Measurements from ENCODE around the gene MEIS3. TPM values are rescaled to one million over a fixed set of nuclear protein-coding genes. Genes with fewer than 3 reads are reported as not detected.
A peak's percentile ranks its signal among the peaks of the same experiment; 100 is the strongest.

The MEIS3 gene
- total and polyA plus RNA-seq, 2 experiments from 2014 or later: 20.1 to 56.1 TPM

DNA sequence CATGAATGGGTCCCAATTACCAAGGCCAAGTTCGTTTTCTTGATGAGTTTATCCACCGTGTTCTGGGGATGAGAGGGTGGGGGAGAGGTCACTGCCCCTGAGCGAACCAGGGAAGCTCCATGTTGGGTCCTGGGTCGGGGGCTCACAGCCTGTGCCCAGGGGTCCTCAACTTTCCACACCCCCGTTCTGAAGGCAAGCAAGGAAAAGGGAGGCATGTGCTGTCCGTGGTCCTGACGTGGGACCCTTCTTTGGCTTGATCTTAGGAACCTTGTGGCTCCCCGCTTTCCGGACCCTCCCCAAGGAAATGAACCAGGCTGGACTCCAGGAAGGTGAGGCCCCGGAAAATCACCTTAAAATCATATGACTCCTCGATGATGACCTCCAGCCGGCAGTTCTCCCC lies 18.2 kb upstream of the MEIS3 start:
- no peak for DNase-seq
- H3K9ac ChIP-seq: no peak overlapping the region
- H4K20me1 ChIP-seq (ENCODE audit: insufficient read depth): no peaks in the 10 kb centered on the region
- H3K79me2 ChIP-seq (ENCODE audit: insufficient read depth): no peaks in the 10 kb centered on the region
- H3F3A ChIP-seq (ENCODE audit: insufficient read depth): no peaks in the 10 kb centered on the region
- TF ChIP-seq EZH2phosphoT487 (IDR thresholded peaks at IDR 0.05; ENCODE audit: insufficient read depth, low read depth): no peak
- no peak for TF ChIP-seq EZH2 (IDR thresholded peaks at IDR 0.05; ENCODE audit: insufficient read depth, poor library complexity, severe bottlenecking)
- H3K9me3 ChIP-seq (ENCODE audit: low read depth): no peaks in the 10 kb centered on the region
- H2AFZ ChIP-seq: no peak overlapping the region
- H3K27me3 ChIP-seq (replicated peaks; ENCODE audit: insufficient read depth): peaks cover 6% of the 10 kb centered on the region; the same call in 1 of the 2 replicates
- H3K9me2 ChIP-seq (ENCODE audit: insufficient read depth): no peaks in the 10 kb centered on the region
- H3K4me3 ChIP-seq: no peak overlapping the region
- no peaks in the 10 kb centered on the region for H3K36me3 ChIP-seq (ENCODE audit: low read depth)
- H3K4me2 ChIP-seq (ENCODE audit: unreplicated experiment): no peak overlapping the region
- in situ Hi-C loops (cut with MboI): loop anchor here (5.0 kb wide), 1 partner anchor 270 kb away; no protein-coding TSS in a partner anchor
- 30 to 32% methylated on average over 12 of the region's 12 CpGs for WGBS, 2 experiments (ENCODE audit: low coverage in 1 of 2, low lambda C conversion rate in 2 of 2, missing lambda C conversion rate in 2 of 2)
- H3K4me1 ChIP-seq (ENCODE audit: insufficient read depth): no peaks in the 10 kb centered on the region
- H3K27ac ChIP-seq: no peak overlapping the region

DNA sequence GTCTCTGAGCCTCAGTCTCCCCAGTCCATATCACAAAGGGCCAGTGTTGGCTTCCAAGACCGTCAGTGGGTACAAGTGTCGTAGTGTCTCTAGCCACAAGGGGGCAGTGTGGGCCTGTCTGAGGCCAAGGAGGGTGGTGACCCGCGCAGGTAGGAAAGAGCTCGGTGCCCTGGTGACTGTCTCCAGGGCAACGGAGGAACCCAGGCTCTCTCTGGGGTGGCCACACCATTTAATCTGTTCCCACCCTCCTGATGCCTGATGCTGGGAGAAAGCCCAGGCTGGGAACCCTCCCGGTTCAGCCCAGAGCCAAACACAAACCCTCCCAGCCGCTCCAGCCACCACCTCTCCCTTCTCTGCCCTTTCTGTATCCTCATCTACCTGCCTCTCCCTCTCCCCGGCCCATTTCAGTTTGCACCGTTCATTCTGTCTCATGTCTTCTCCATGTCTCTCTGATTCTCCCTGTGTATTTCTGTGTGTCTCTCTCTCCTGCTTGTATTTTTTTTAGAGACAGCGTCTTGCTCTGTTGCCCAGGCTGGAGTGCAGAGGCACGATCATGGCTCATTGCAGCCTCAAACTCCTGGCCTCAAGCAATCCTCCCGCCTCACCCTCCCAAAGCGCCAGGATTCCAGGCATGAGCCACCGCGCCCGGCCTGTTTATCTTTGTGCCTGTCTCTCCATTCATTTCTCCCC lies 17.5 kb upstream of the MEIS3 start:
- Histone ChIP-seq H3K36me3 (ENCODE audit: low read depth) (no peaks in the 10 kb centered on the region), H3K4me1 (ENCODE audit: insufficient read depth) (no peaks in the 10 kb centered on the region), H2AFZ (no peak overlapping the region), H3K79me2 (ENCODE audit: insufficient read depth) (no peaks in the 10 kb centered on the region), H4K20me1 (ENCODE audit: insufficient read depth) (no peaks in the 10 kb centered on the region), H3K4me3 (no peak overlapping the region), H3K9me2 (ENCODE audit: insufficient read depth) (no peaks in the 10 kb centered on the region), H3K27me3 (replicated peaks; ENCODE audit: insufficient read depth) (no peaks in the 10 kb centered on the region), H3K27ac (no peak overlapping the region), H3K9ac (no peak overlapping the region), H3K4me2 (ENCODE audit: unreplicated experiment) (no peak overlapping the region), H3F3A (ENCODE audit: insufficient read depth) (no peaks in the 10 kb centered on the region), H3K9me3 (ENCODE audit: low read depth) (no peaks in the 10 kb centered on the region)
- peak; percentile 70 for DNase-seq
- TF ChIP-seq EZH2 (IDR thresholded peaks at IDR 0.05; ENCODE audit: insufficient read depth, poor library complexity, severe bottlenecking): no peak
- TF ChIP-seq EZH2phosphoT487 (IDR thresholded peaks at IDR 0.05; ENCODE audit: insufficient read depth, low read depth): no peak
- 15 to 22% methylated on average over 14 to 17 of the region's 17 CpGs for WGBS, 2 experiments (ENCODE audit: low coverage in 1 of 2, low lambda C conversion rate in 2 of 2, missing lambda C conversion rate in 2 of 2)
- in situ Hi-C loops (cut with MboI): loop anchor here (5.0 kb wide), 1 partner anchor 270 kb away; no protein-coding TSS in a partner anchor

DNA sequence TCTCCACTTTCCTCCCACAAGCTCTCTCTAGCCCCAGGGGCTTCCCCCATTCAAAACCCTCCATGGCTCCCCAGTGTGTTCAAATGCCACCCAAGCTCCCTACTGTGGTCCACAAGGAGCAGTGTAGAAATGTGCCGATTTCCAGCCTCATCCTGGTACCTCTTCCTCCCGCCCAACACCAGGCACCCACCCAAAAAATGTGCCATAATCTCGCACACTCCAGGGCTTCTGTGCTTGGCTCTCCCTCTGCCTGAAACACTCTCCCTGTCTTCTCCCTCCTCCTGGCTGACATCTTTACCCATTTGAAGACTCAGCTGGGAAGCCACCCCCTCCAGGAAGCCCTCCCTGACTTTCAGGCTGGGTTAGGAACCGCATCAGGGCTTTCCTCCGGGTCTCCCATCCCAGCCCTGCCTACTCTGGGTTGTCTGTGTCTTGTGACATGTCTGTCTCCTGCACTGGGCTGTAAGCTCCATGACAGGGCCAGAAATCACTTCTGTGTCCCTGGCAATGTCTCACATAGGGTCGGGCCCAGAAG lies 16.6 kb upstream of the MEIS3 start:
- no peaks in the 10 kb centered on the region for H3K27me3 ChIP-seq (replicated peaks; ENCODE audit: insufficient read depth)
- no peak overlapping the region for H2AFZ ChIP-seq
- H3K4me2 ChIP-seq (ENCODE audit: unreplicated experiment): no peak overlapping the region
- H3K4me3 ChIP-seq: no peak overlapping the region
- no peaks in the 10 kb centered on the region for H3K9me3 ChIP-seq (ENCODE audit: low read depth)
- 45 to 52% methylated on average over 6 of the region's 6 CpGs for WGBS, 2 experiments (ENCODE audit: low coverage in 1 of 2, low lambda C conversion rate in 2 of 2, missing lambda C conversion rate in 2 of 2)
- H3K9me2 ChIP-seq (ENCODE audit: insufficient read depth): no peaks in the 10 kb centered on the region
- H3K27ac ChIP-seq: no peak overlapping the region
- no peaks in the 10 kb centered on the region for H3K4me1 ChIP-seq (ENCODE audit: insufficient read depth)
- no peak for DNase-seq
- no peaks in the 10 kb centered on the region for H3F3A ChIP-seq (ENCODE audit: insufficient read depth)
- no peak for TF ChIP-seq EZH2phosphoT487 (IDR thresholded peaks at IDR 0.05; ENCODE audit: insufficient read depth, low read depth)
- TF ChIP-seq EZH2 (IDR thresholded peaks at IDR 0.05; ENCODE audit: insufficient read depth, poor library complexity, severe bottlenecking): no peak
- no peak overlapping the region for H3K9ac ChIP-seq
- in situ Hi-C loops (cut with MboI): loop anchor here (5.0 kb wide), 1 partner anchor 271 kb away; no protein-coding TSS in a partner anchor
- H4K20me1 ChIP-seq (ENCODE audit: insufficient read depth): no peaks in the 10 kb centered on the region
- no peaks in the 10 kb centered on the region for H3K79me2 ChIP-seq (ENCODE audit: insufficient read depth)
- H3K36me3 ChIP-seq (ENCODE audit: low read depth): no peaks in the 10 kb centered on the region

DNA sequence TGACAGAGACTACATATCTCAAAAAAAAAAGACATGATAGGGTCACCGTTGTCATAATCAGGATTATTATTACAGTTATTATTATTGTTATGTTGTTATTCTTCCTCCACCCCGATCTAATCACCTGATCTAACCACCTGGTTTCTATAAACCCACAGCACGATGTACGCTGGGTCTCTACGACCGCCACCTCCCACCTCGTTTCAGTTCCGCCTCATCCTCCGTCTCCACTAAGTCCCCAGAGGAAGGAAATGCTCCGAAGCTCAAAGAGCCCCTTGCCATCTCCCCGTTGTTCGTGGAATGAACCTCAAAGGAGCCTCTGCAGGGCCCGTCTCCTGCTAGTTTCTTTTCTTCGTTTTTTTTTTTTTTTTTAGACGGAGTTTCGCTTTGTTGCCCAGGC lies 15.9 kb upstream of the MEIS3 start:
- Histone ChIP-seq H3K9me2 (ENCODE audit: insufficient read depth) (no peaks in the 10 kb centered on the region), H3K79me2 (ENCODE audit: insufficient read depth) (no peaks in the 10 kb centered on the region), H3K4me3 (no peak overlapping the region), H3F3A (ENCODE audit: insufficient read depth) (no peaks in the 10 kb centered on the region), H3K36me3 (ENCODE audit: low read depth) (no peaks in the 10 kb centered on the region), H4K20me1 (ENCODE audit: insufficient read depth) (no peaks in the 10 kb centered on the region), H3K9me3 (ENCODE audit: low read depth) (no peaks in the 10 kb centered on the region), H3K4me2 (ENCODE audit: unreplicated experiment) (no peak overlapping the region), H2AFZ (no peak overlapping the region), H3K4me1 (ENCODE audit: insufficient read depth) (no peaks in the 10 kb centered on the region), H3K27ac (no peak overlapping the region), H3K27me3 (replicated peaks; ENCODE audit: insufficient read depth) (no peaks in the 10 kb centered on the region), H3K9ac (no peak overlapping the region)
- 26 to 31% methylated on average over 16 of the region's 16 CpGs for WGBS, 2 experiments (ENCODE audit: low coverage in 1 of 2, low lambda C conversion rate in 2 of 2, missing lambda C conversion rate in 2 of 2)
- in situ Hi-C loops (cut with MboI): loop anchor here (5.0 kb wide), 1 partner anchor 272 kb away; no protein-coding TSS in a partner anchor
- no peak for DNase-seq
- TF ChIP-seq EZH2 (IDR thresholded peaks at IDR 0.05; ENCODE audit: insufficient read depth, poor library complexity, severe bottlenecking) (no peak), EZH2phosphoT487 (IDR thresholded peaks at IDR 0.05; ENCODE audit: insufficient read depth, low read depth) (no peak)
